ENCODE data around the gene LRIG1.

Gene LRIG1

GRCh38 chr3:66386011-66386924 lies 114.6 kb downstream of the LRIG1 start:
- CTCF ChIA-PET: interaction anchor here (0.8 to 3.6 kb wide), 9 partner anchors 8 to 430 kb away, joined by 3 to 19 read pairs (median 3); no protein-coding TSS in a partner anchor
- POLR2A ChIA-PET: no interaction called here
- DNase-seq (ENCODE audit: extremely low spot score): peak; percentile 79
- TF ChIP-seq CTCF (IDR thresholded peaks at IDR 0.05; ENCODE audit: control extremely low read depth, extremely low read depth, low read depth, missing control alignments): no peak

- TF ChIP-seq CTCF (IDR thresholded peaks at IDR 0.05; ENCODE audit: control extremely low read depth, extremely low read depth, low read depth, missing control alignments): no peak
- no peak for DNase-seq (ENCODE audit: extremely low spot score)
- POLR2A ChIA-PET: no interaction called here
- CTCF ChIA-PET: interaction anchor here (0.9 to 3.6 kb wide), 4 partner anchors 11 to 431 kb away, joined by 3 to 19 read pairs (median 11); no protein-coding TSS in a partner anchor
Measured at GRCh38 chr3:66385066-66385465, 115.8 kb downstream of the LRIG1 start.

- DNase-seq (ENCODE audit: extremely low spot score): no peak
- no peak for TF ChIP-seq CTCF (IDR thresholded peaks at IDR 0.05; ENCODE audit: control extremely low read depth, extremely low read depth, low read depth, missing control alignments)
- CTCF ChIA-PET: interaction anchor here (0.9 to 3.6 kb wide), 4 partner anchors 10 to 30 kb away, joined by 3 to 19 read pairs (median 11); no protein-coding TSS in a partner anchor
- POLR2A ChIA-PET: no interaction called here
Measured at GRCh38 chr3:66383998-66384745, 116.7 kb downstream of the LRIG1 start.

GRCh38 chr3:66383023-66383422 lies 117.8 kb downstream of the LRIG1 start:
- no peak for DNase-seq (ENCODE audit: extremely low spot score)
- POLR2A ChIA-PET: no interaction called here
- CTCF ChIA-PET: interaction anchor here (1.3 to 3.6 kb wide), 2 partner anchors 8 to 11 kb away, joined by 4 to 19 read pairs; no protein-coding TSS in a partner anchor
- TF ChIP-seq CTCF (IDR thresholded peaks at IDR 0.05; ENCODE audit: control extremely low read depth, extremely low read depth, low read depth, missing control alignments): no peak

- ChIA-PET CTCF (interaction anchor here (0.8 to 1.3 kb wide), 2 partner anchors 12 to 38 kb away, joined by 3 read pairs; no protein-coding TSS in a partner anchor), POLR2A (no interaction called here)
- no peak for TF ChIP-seq CTCF (IDR thresholded peaks at IDR 0.05; ENCODE audit: control extremely low read depth, extremely low read depth, low read depth, missing control alignments)
- DNase-seq (ENCODE audit: extremely low spot score): no peak
Measured at GRCh38 chr3:66382142-66382541, 118.7 kb downstream of the LRIG1 start.

- POLR2A ChIA-PET: no interaction called here
- CTCF ChIA-PET: interaction anchor here (0.8 to 1.3 kb wide), 2 partner anchors 13 to 37 kb away, joined by 3 read pairs; no protein-coding TSS in a partner anchor
- no peak for DNase-seq (ENCODE audit: extremely low spot score)
- TF ChIP-seq CTCF (IDR thresholded peaks at IDR 0.05; ENCODE audit: control extremely low read depth, extremely low read depth, low read depth, missing control alignments): no peak
Measured at GRCh38 chr3:66381626-66382025, 119.2 kb downstream of the LRIG1 start.

All from GM10248 (cell line).